SK-N-SH (cell line): ENCODE measurements around the gene ACOT7. TPM values are rescaled to one million over a fixed set of nuclear protein-coding genes. Genes with fewer than 3 reads are reported as not detected.

Source experiments
- CTCF ChIA-PET: fragments of 300-600, 350-600 bp; formaldehyde crosslinking; extraction: SDS; loops from one replicate; lab custom pipeline; 2021; lab: Yijun Ruan, JAX
- POLR2A ChIA-PET: fragments of 350-600 bp; sonication (Branson Sonifier 250); formaldehyde crosslinking; extraction: SDS; loops from one replicate; lab custom pipeline; 2020; ENCODE audit warnings: antibody characterized with exemption, inconsistent platforms; lab: Yijun Ruan, JAX
- DNase-seq: peaks from one replicate; pipeline ENCODE4 v3.0.0; 2012
- H2AFZ ChIP-seq: fragments of 200-600 bp; sonication (generic); 2 replicates; pipeline ENCODE4 v1.8.1; 2016; ENCODE audit warnings: antibody characterized with exemption, mild to moderate bottlenecking, low read depth
- H3F3A ChIP-seq: fragments of 200-600 bp; sonication (generic); replicated peaks from 2 replicates; pipeline ENCODE3; 2016; ENCODE audit warnings: antibody characterized with exemption, mild to moderate bottlenecking; ENCODE audit not compliant: insufficient read depth
- H3K27ac ChIP-seq, 2 experiments: fragments of 200-500 bp in 1 of 2; fragments of 200-600 bp in 1 of 2; sonication (Bioruptor generic) in 1 of 2; sonication (generic), shearing (Covaris generic) in 1 of 2; 2 replicates each; pipeline versions ENCODE4 v1.5.1 to v1.6.1; 2014 to 2016; ENCODE audit warnings: low read depth in 2 of 2, inconsistent platforms in 1 of 2, low read length in 1 of 2, mild to moderate bottlenecking in 1 of 2, mixed read lengths in 1 of 2
- H3K27me3 ChIP-seq: fragments of 200-600 bp; sonication (generic), shearing (Covaris generic); 2 replicates; pipeline ENCODE4 v1.6.1; 2016; ENCODE audit warnings: mixed run types; ENCODE audit not compliant: insufficient read depth
- H3K36me3 ChIP-seq, 2 experiments: fragments of 200-500 bp in 1 of 2; fragments of 200-600 bp in 1 of 2; sonication (Bioruptor generic) in 1 of 2; sonication (generic) in 1 of 2; replicated peaks in 1 of 2; 2 replicates each; pipeline versions ENCODE3 to v1.5.1; 2014 to 2016; ENCODE audit warnings: low read length in 1 of 2, mild to moderate bottlenecking in 1 of 2; ENCODE audit not compliant: insufficient read depth in 2 of 2, control insufficient read depth in 1 of 2
- H3K4me1 ChIP-seq, 2 experiments: fragments of 200-500 bp in 1 of 2; fragments of 200-600 bp in 1 of 2; sonication (Bioruptor generic) in 1 of 2; sonication (generic), shearing (Covaris generic) in 1 of 2; 2 replicates each; pipeline versions ENCODE4 v1.5.1 to v1.6.1; 2014 to 2016; ENCODE audit warnings: low read depth in 1 of 2, low read length in 1 of 2, mixed run types in 1 of 2; ENCODE audit not compliant: insufficient read depth in 2 of 2, control insufficient read depth in 1 of 2
- H3K4me2 ChIP-seq: fragments of 200-600 bp; sonication (generic), shearing (Covaris generic); 2 replicates; pipeline ENCODE4 v1.6.1; 2017; ENCODE audit warnings: mixed run types
- H3K4me3 ChIP-seq, 2 experiments: fragments of 200-500 bp in 1 of 2; fragments of 200-600 bp in 1 of 2; sonication (Bioruptor generic) in 1 of 2; sonication (generic), shearing (Covaris generic) in 1 of 2; 2 replicates each; pipeline versions ENCODE4 v1.5.1 to v1.8.1; 2014 to 2016; ENCODE audit warnings: low read depth in 2 of 2, inconsistent platforms in 1 of 2, low read length in 1 of 2, mild to moderate bottlenecking in 1 of 2, mixed read lengths in 1 of 2, moderate library complexity in 1 of 2
- H3K79me2 ChIP-seq: fragments of 200-600 bp; sonication (generic); 2 replicates; pipeline ENCODE4 v1.8.1; 2017; ENCODE audit warnings: mild to moderate bottlenecking; ENCODE audit not compliant: insufficient read depth
- H3K9ac ChIP-seq: fragments of 200-600 bp; sonication (generic); 2 replicates; pipeline ENCODE4 v1.6.1; 2017; ENCODE audit warnings: mixed run types
- H3K9me2 ChIP-seq: fragments of 200-600 bp; sonication (generic); 2 replicates; pipeline ENCODE4 v1.6.1; 2017; ENCODE audit warnings: mixed run types
- H3K9me3 ChIP-seq: fragments of 200-600 bp; sonication (generic); 2 replicates; pipeline ENCODE4 v1.6.1; 2017; ENCODE audit warnings: mixed run types, mild to moderate bottlenecking, moderate library complexity
- H4K20me1 ChIP-seq: fragments of 200-600 bp; sonication (generic); 2 replicates; pipeline ENCODE4 v1.6.1; 2017; ENCODE audit warnings: mild to moderate bottlenecking, mixed run types; ENCODE audit not compliant: insufficient read depth
- ELF1 ChIP-seq: IDR thresholded peaks from 2 replicates; pipeline ENCODE4 v1.4.0; 2012
- EP300 ChIP-seq, 2 experiments: IDR thresholded peaks; 2 replicates each; pipeline versions ENCODE4 v1.4.0 to v1.6.1; 2012; ENCODE audit warnings: borderline replicate concordance in 1 of 2, low read depth in 1 of 2, low read length in 1 of 2
- FOXJ3 ChIP-seq: sonication (generic); formaldehyde crosslinking; IDR thresholded peaks from 2 replicates; pipeline ENCODE4 v1.5.1; 2020; ENCODE audit warnings: mild to moderate bottlenecking, missing genetic modification reagents
- FOXM1 ChIP-seq: IDR thresholded peaks from 2 replicates; pipeline ENCODE4 v1.4.0; 2012; ENCODE audit warnings: low read depth, mild to moderate bottlenecking
- GABPA ChIP-seq: IDR thresholded peaks from 2 replicates; pipeline ENCODE4 v1.4.0; 2012; ENCODE audit warnings: low read depth, mild to moderate bottlenecking
- JUND ChIP-seq: IDR thresholded peaks from 2 replicates; pipeline ENCODE4 v1.4.0; 2012
- MEF2A ChIP-seq: IDR thresholded peaks from 2 replicates; pipeline ENCODE4 v1.4.0; 2012; ENCODE audit warnings: low read depth, borderline replicate concordance
- RAD21 ChIP-seq: IDR thresholded peaks from 2 replicates; pipeline ENCODE4 v1.6.1; 2012; ENCODE audit warnings: mild to moderate bottlenecking, low read length
- SIN3A ChIP-seq: IDR thresholded peaks from 2 replicates; pipeline ENCODE4 v1.6.1; 2012; ENCODE audit warnings: low read depth, mild to moderate bottlenecking, low read length, moderate library complexity, borderline replicate concordance
- SMC3 ChIP-seq: IDR thresholded peaks from 2 replicates; pipeline ENCODE4 v1.6.1; 2012; ENCODE audit warnings: low read depth, low read length, improper control_type of control experiment
- TAF1 ChIP-seq: IDR thresholded peaks from 2 replicates; pipeline ENCODE4 v1.6.1; 2012; ENCODE audit warnings: low read depth, mild to moderate bottlenecking, low read length, moderate library complexity, borderline replicate concordance
- TCF12 ChIP-seq: IDR thresholded peaks from 2 replicates; pipeline ENCODE4 v1.4.0; 2012
- YY1 ChIP-seq: IDR thresholded peaks from 2 replicates; pipeline ENCODE4 v1.4.0; 2012; ENCODE audit warnings: low read depth, mild to moderate bottlenecking
- WGBS: methylation state at CpG from one replicate; pipeline ENCODE4 v1.1.6; 2017; ENCODE audit warnings: low lambda C conversion rate; 5-methylcytosine and 5-hydroxymethylcytosine counted together
- polyA plus RNA-seq, 3 experiments: library from polyadenylated mRNA; depleted of rRNA; stranded (reverse); fragments of >200 nt; gene quantifications; 2 replicates each; pipeline ENCODE4 v1.2.3, GENCODE V29; 2012
- TF ChIP-seq, protein P1 (sequence below): fragments of 200-600 bp; sonication (generic); IDR thresholded peaks from 2 replicates; pipeline ENCODE4 v1.6.1; 2017; ENCODE audit warnings: antibody characterized with exemption, mild to moderate bottlenecking, moderate library complexity
- TF ChIP-seq, protein P2 (sequence below): fragments of 150-350 bp; IDR thresholded peaks from 2 replicates; pipeline ENCODE4 v1.6.1; 2016; ENCODE audit warnings: mild to moderate bottlenecking, low read depth, low read length
- TF ChIP-seq, protein P3 (sequence below): IDR thresholded peaks from 2 replicates; pipeline ENCODE4 v1.4.0; 2012; ENCODE audit warnings: low read depth

The ACOT7 gene
- polyA plus RNA-seq, 1 of the 3 experiments (the other 2 are of a cell fraction), result 289 TPM

GRCh38 chr1:6440198-6441126, 46.9 kb upstream of the ACOT7 start:
- H3K4me2 ChIP-seq, result no peak overlapping the region
- peak; percentile 87 for DNase-seq
- H3K36me3 ChIP-seq, result no peaks in the 10 kb centered on the region
- no peaks in the 10 kb centered on the region for H3K27me3 ChIP-seq
- H3K4me1 ChIP-seq, result no peaks in the 10 kb centered on the region; a peak in 1 of 4 replicates
- no peaks in the 10 kb centered on the region for H3K79me2 ChIP-seq
- ChIA-PET CTCF (interaction anchor here (0.7 to 13.6 kb wide), 20 partner anchors 9 to 206 kb away, joined by 3 to 290 read pairs (median 5); partner anchors contain the start of genes ESPN, GPR153, HES2 and HES3), POLR2A (no interaction called here)
- H3K9ac ChIP-seq, result no peak overlapping the region
- no peaks in the 10 kb centered on the region for H3K9me2 ChIP-seq
- H3K4me3 ChIP-seq, result peak overlapping the region in 1 of 2 experiments; percentile 31; a peak in 1 of 4 replicates
- no peak overlapping the region for H2AFZ ChIP-seq
- H4K20me1 ChIP-seq, result no peaks in the 10 kb centered on the region
- H3F3A ChIP-seq, result peaks cover 8% of the 10 kb centered on the region
- TF ChIP-seq FOXJ3 (CRISPR knock-in tag), result no peak
- no peak for TF ChIP-seq JUND
- TF ChIP-seq TAF1, result no peak
- no peak for TF ChIP-seq ELF1
- TF ChIP-seq, protein P1, sequence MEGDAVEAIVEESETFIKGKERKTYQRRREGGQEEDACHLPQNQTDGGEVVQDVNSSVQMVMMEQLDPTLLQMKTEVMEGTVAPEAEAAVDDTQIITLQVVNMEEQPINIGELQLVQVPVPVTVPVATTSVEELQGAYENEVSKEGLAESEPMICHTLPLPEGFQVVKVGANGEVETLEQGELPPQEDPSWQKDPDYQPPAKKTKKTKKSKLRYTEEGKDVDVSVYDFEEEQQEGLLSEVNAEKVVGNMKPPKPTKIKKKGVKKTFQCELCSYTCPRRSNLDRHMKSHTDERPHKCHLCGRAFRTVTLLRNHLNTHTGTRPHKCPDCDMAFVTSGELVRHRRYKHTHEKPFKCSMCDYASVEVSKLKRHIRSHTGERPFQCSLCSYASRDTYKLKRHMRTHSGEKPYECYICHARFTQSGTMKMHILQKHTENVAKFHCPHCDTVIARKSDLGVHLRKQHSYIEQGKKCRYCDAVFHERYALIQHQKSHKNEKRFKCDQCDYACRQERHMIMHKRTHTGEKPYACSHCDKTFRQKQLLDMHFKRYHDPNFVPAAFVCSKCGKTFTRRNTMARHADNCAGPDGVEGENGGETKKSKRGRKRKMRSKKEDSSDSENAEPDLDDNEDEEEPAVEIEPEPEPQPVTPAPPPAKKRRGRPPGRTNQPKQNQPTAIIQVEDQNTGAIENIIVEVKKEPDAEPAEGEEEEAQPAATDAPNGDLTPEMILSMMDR, result peak; percentile 25; the same call in 1 of the 2 replicates
- TF ChIP-seq, protein P2, sequence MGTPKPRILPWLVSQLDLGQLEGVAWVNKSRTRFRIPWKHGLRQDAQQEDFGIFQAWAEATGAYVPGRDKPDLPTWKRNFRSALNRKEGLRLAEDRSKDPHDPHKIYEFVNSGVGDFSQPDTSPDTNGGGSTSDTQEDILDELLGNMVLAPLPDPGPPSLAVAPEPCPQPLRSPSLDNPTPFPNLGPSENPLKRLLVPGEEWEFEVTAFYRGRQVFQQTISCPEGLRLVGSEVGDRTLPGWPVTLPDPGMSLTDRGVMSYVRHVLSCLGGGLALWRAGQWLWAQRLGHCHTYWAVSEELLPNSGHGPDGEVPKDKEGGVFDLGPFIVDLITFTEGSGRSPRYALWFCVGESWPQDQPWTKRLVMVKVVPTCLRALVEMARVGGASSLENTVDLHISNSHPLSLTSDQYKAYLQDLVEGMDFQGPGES, result no peak
- WGBS, result 18% methylated on average over 29 of the region's 101 CpGs
- no peak overlapping the region for H3K27ac ChIP-seq
- no peaks in the 10 kb centered on the region for H3K9me3 ChIP-seq

- Histone ChIP-seq H3K9me2 (no peaks in the 10 kb centered on the region), H3K9me3 (no peaks in the 10 kb centered on the region), H2AFZ (no peak overlapping the region), H3F3A (peaks cover 8% of the 10 kb centered on the region), H4K20me1 (no peaks in the 10 kb centered on the region), H3K4me1 (no peaks in the 10 kb centered on the region; a peak in 1 of 4 replicates), H3K9ac (no peak overlapping the region), H3K36me3 (no peaks in the 10 kb centered on the region), H3K27ac (no peak overlapping the region)
- ChIA-PET POLR2A (no interaction called here), CTCF (interaction anchor here (0.5 to 13.6 kb wide), 56 partner anchors 8 to 405 kb away, joined by 3 to 290 read pairs (median 4); partner anchors contain the start of genes ACOT7, ESPN, HES2 and HES3)
- TF ChIP-seq, protein P1, result peak; percentile 83
- TF ChIP-seq FOXJ3 (CRISPR knock-in tag) (no peak), TCF12 (no peak), EP300 (IDR thresholded peaks at IDR 0.05; ENCODE audit: borderline replicate concordance in 1 of 2, low read depth in 1 of 2, low read length in 1 of 2) (no peak), FOXM1 (no peak), RAD21 (peak; percentile 70), SIN3A (no peak), SMC3 (peak; percentile 59), GABPA (no peak), YY1 (no peak), MEF2A (no peak)
- TF ChIP-seq, protein P3, sequence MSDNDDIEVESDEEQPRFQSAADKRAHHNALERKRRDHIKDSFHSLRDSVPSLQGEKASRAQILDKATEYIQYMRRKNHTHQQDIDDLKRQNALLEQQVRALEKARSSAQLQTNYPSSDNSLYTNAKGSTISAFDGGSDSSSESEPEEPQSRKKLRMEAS, result no peak
- TF ChIP-seq, all 33 proteins: peak for 3
- WGBS, result 0% methylated on average over 3 of the region's 5 CpGs
- Histone ChIP-seq H3K79me2 (no peaks in the 10 kb centered on the region), H3K27me3 (no peaks in the 10 kb centered on the region), H3K4me3 (no peak overlapping the region; a peak in 1 of 4 replicates), H3K4me2 (no peak overlapping the region)
- peak; percentile 88 for DNase-seq
These were observed 44.5 kb upstream of the ACOT7 start for GRCh38 chr1:6438047-6438525.
